ENCODE results near the gene COLEC12.
A peak's percentile ranks its signal among the peaks of the same experiment; 100 is the strongest.

Gene COLEC12

GRCh38 chr18:506264-506663 is 5.8 kb upstream of the COLEC12 start:
- DNase-seq (ENCODE audit: low read depth in 2 of 2): no peak

- DNase-seq (ENCODE audit: low read depth in 2 of 2): no peak
Observed at GRCh38 chr18:505483-506122, 5.1 kb upstream of the COLEC12 start.

GRCh38 chr18:501406-501714 is 859 bp upstream of the COLEC12 start:
- DNase-seq (ENCODE audit: low read depth in 2 of 2): no peak

- no peak for DNase-seq (ENCODE audit: low read depth in 2 of 2)
Observed at GRCh38 chr18:499776-500631, 497 bp downstream of the COLEC12 start.

GRCh38 chr18:498931-499775 is 1.3 kb downstream of the COLEC12 start:
- DNase-seq (ENCODE audit: low read depth in 2 of 2): peak in 1 of 2 experiments; percentile 66

GRCh38 chr18:497688-498087 is 2.8 kb downstream of the COLEC12 start:
- no peak for DNase-seq (ENCODE audit: low read depth in 2 of 2)

GRCh38 chr18:495452-495851 is 5.0 kb downstream of the COLEC12 start:
- no peak for DNase-seq (ENCODE audit: low read depth in 2 of 2)

GRCh38 chr18:495017-495416 is 5.5 kb downstream of the COLEC12 start:
- DNase-seq (ENCODE audit: low read depth in 2 of 2): no peak

- no peak for DNase-seq (ENCODE audit: low read depth in 2 of 2)
Observed at GRCh38 chr18:493986-494983, 6.2 kb downstream of the COLEC12 start.

- DNase-seq (ENCODE audit: low read depth in 2 of 2): no peak
Observed at GRCh38 chr18:492451-492850, 8.1 kb downstream of the COLEC12 start.

- no peak for DNase-seq (ENCODE audit: low read depth in 2 of 2)
Observed at GRCh38 chr18:490624-491023, 9.9 kb downstream of the COLEC12 start.

GRCh38 chr18:490024-490366 is 10.5 kb downstream of the COLEC12 start:
- DNase-seq (ENCODE audit: low read depth in 2 of 2): no peak

- peak; percentile 71 to 72 for DNase-seq (ENCODE audit: low read depth in 2 of 2)
Observed at GRCh38 chr18:489244-490023, 11.1 kb downstream of the COLEC12 start.

- no peak for DNase-seq (ENCODE audit: low read depth in 2 of 2)
Observed at GRCh38 chr18:486929-487740, 13.4 kb downstream of the COLEC12 start.

GRCh38 chr18:484749-485464 is 15.6 kb downstream of the COLEC12 start:
- DNase-seq (ENCODE audit: low read depth in 2 of 2): no peak

- no peak for DNase-seq (ENCODE audit: low read depth in 2 of 2)
Observed at GRCh38 chr18:478681-479080, 21.8 kb downstream of the COLEC12 start.

- no peak for DNase-seq (ENCODE audit: low read depth in 2 of 2)
Observed at GRCh38 chr18:477565-477964, 22.9 kb downstream of the COLEC12 start.

- DNase-seq (ENCODE audit: low read depth in 2 of 2): no peak
Observed at GRCh38 chr18:476251-476664, 24.2 kb downstream of the COLEC12 start.
